Smooth muscle cell (in vitro differentiated cells): ENCODE measurements around the gene TTYH1. TPM values are rescaled to one million over a fixed set of nuclear protein-coding genes. Genes with fewer than 3 reads are reported as not detected.
"Not testable (repeated sequence)": the region's sequence is repeated elsewhere in the genome, so short reads cannot be mapped to it uniquely, and the experiment has no call there.

Experiments used
- DNase-seq: peaks from one replicate; lab custom pipeline; 2025; ENCODE audit not compliant: unreplicated experiment; lab: John Stamatoyannopoulos, UW
- H2AFZ ChIP-seq: fragments of 200-600 bp; sonication (generic); 2 replicates; pipeline ENCODE4 v1.6.0; 2016; ENCODE audit warnings: antibody characterized with exemption, low read depth, mild to moderate bottlenecking
- H3F3A ChIP-seq: fragments of 200-600 bp; sonication (generic); 2 replicates; pipeline ENCODE4 v1.6.0; 2017; ENCODE audit warnings: antibody characterized with exemption, low read depth
- H3K27ac ChIP-seq: fragments of 200-600 bp; sonication (generic); 2 replicates; pipeline ENCODE4 v1.5.1; 2016; ENCODE audit warnings: low read depth, mild to moderate bottlenecking
- H3K27me3 ChIP-seq: fragments of 200-600 bp; sonication (generic); 2 replicates; pipeline ENCODE4 v1.6.1; 2016; ENCODE audit warnings: low read depth, mild to moderate bottlenecking
- H3K36me3 ChIP-seq: fragments of 200-600 bp; sonication (generic); 2 replicates; pipeline ENCODE4 v1.5.1; 2016; ENCODE audit warnings: low read depth
- H3K4me1 ChIP-seq: fragments of 200-600 bp; sonication (generic); 2 replicates; pipeline ENCODE4 v1.5.1; 2016; ENCODE audit warnings: low read depth
- H3K4me2 ChIP-seq: fragments of 200-600 bp; sonication (generic); 2 replicates; pipeline ENCODE4 v1.6.0; 2016; ENCODE audit warnings: mild to moderate bottlenecking
- H3K4me3 ChIP-seq: fragments of 200-600 bp; sonication (generic); 2 replicates; pipeline ENCODE4 v1.5.1; 2016; ENCODE audit warnings: mild to moderate bottlenecking
- H3K79me2 ChIP-seq: fragments of 200-600 bp; sonication (generic); 2 replicates; pipeline ENCODE4 v1.6.0; 2016; ENCODE audit warnings: low read depth, mild to moderate bottlenecking
- H3K9ac ChIP-seq: fragments of 200-600 bp; sonication (generic); 2 replicates; pipeline ENCODE4 v1.6.0; 2016; ENCODE audit warnings: low read depth
- H3K9me3 ChIP-seq: fragments of 200-600 bp; sonication (generic); replicated peaks from 2 replicates; pipeline ENCODE4 v1.5.1; 2016; ENCODE audit warnings: low read depth
- H4K20me1 ChIP-seq: fragments of 200-600 bp; sonication (generic); 2 replicates; pipeline ENCODE4 v1.6.0; 2016; ENCODE audit warnings: low read depth
- CTCF ChIP-seq: fragments of 200-600 bp; sonication (generic); IDR thresholded peaks from 2 replicates; pipeline ENCODE4 v1.5.1; 2017; ENCODE audit warnings: borderline replicate concordance, mild to moderate bottlenecking, antibody characterized with exemption; ENCODE audit not compliant: insufficient read depth, poor library complexity, severe bottlenecking
- WGBS: methylation state at CpG from one replicate; pipeline ENCODE4 v1.1.7; 2016; ENCODE audit warnings: low lambda C conversion rate; 5-methylcytosine and 5-hydroxymethylcytosine counted together
- polyA plus RNA-seq: library from polyadenylated mRNA; unstranded; fragments of >200 nt; fragmentation: Nextera tagmentation; extraction: Ambion mirVana; gene quantifications from 2 replicates; pipeline ENCODE4 v1.2.1, GENCODE V29; 2016
- total RNA-seq: library from RNA; depleted of rRNA; stranded (reverse); fragments of >200 nt; gene quantifications from 2 replicates; pipeline ENCODE4 v1.2.3, GENCODE V29; 2014

The TTYH1 gene
- total RNA-seq, result 0.40 and 2.6 TPM in 2 replicates
- polyA plus RNA-seq, result 0.65 and 2.1 TPM in 2 replicates

GRCh38 chr19:54415208-54415900 lies at the start of gene TTYH1:
TTYH1 (plus strand) TSS chr19:54415464; CDS start chr19:54415553, 89 bp downstream.
- WGBS, result 9% methylated on average over 23 of the region's 68 CpGs
- H3K4me3 ChIP-seq, result no peak within 1 kb of the TSS
- no peak within 1 kb of the TSS for H3K9ac ChIP-seq
- no peak for DNase-seq
- no peak within 1 kb of the TSS for H3K4me2 ChIP-seq
- H3K36me3 ChIP-seq, result no peaks in the 10 kb centered on the region
- no peaks in the 10 kb centered on the region for H3F3A ChIP-seq
- H3K27ac ChIP-seq, result no peak within 1 kb of the TSS
- H3K27me3 ChIP-seq, result peaks cover 43% of the 10 kb centered on the region
- TF ChIP-seq CTCF, result peak; percentile 41
- H3K79me2 ChIP-seq, result no peaks in the 10 kb centered on the region
- H4K20me1 ChIP-seq, result no peaks in the 10 kb centered on the region
- peaks cover 24% of the 10 kb centered on the region for H3K4me1 ChIP-seq
- H2AFZ ChIP-seq, result no peak within 1 kb of the TSS
- H3K9me3 ChIP-seq, result no peaks in the 10 kb centered on the region

- not testable (repeated sequence) for H3K4me2 ChIP-seq, DNase-seq, H3K36me3 ChIP-seq, H3K27ac ChIP-seq, H3F3A ChIP-seq, H2AFZ ChIP-seq, H4K20me1 ChIP-seq, H3K9ac ChIP-seq, H3K4me1 ChIP-seq, H3K9me3 ChIP-seq, H3K79me2 ChIP-seq, H3K27me3 ChIP-seq, H3K4me3 ChIP-seq
- 91% methylated on average over 13 of the region's 13 CpGs for WGBS
Observed at GRCh38 chr19:54365798-54366197, 49.5 kb upstream of the TTYH1 start.

DNA sequence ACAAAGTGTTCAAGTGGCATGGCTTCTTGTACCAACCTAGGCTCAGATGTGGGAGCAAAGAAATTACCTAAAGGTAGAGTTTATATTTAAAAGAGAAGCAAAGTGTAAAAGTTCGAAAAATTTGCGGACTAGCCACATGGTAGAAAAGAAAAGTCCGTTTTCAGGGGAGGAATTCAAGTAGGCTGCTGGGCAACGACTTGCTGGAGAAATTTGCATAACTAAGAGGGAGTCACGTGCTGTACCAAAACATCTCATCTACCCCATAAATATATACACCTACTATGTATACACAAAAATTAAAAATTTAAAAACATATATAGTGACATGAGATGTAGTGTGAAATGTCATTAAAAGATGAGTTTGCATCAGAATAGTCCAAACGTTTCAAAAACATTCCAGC lies 48.5 kb upstream of the TTYH1 start:
- Histone ChIP-seq H3K9ac (no peak overlapping the region), H4K20me1 (no peaks in the 10 kb centered on the region), H3F3A (no peaks in the 10 kb centered on the region), H3K27me3 (no peaks in the 10 kb centered on the region), H3K4me3 (no peak overlapping the region), H3K27ac (no peak overlapping the region), H3K9me3 (no peaks in the 10 kb centered on the region), H3K36me3 (no peaks in the 10 kb centered on the region), H3K79me2 (no peaks in the 10 kb centered on the region), H3K4me1 (no peaks in the 10 kb centered on the region), H2AFZ (no peak overlapping the region), H3K4me2 (no peak overlapping the region)
- WGBS, result 59% methylated on average over 6 of the region's 6 CpGs
- no peak for TF ChIP-seq CTCF
- no peak for DNase-seq

GRCh38 chr19:54369082-54369687 lies 46.1 kb upstream of the TTYH1 start:
- H4K20me1 ChIP-seq, result no peaks in the 10 kb centered on the region
- no peak overlapping the region for H3K4me2 ChIP-seq
- no peaks in the 10 kb centered on the region for H3F3A ChIP-seq
- no peaks in the 10 kb centered on the region for H3K27me3 ChIP-seq
- H3K79me2 ChIP-seq, result no peaks in the 10 kb centered on the region
- H3K4me1 ChIP-seq, result no peaks in the 10 kb centered on the region
- no peaks in the 10 kb centered on the region for H3K36me3 ChIP-seq
- WGBS, result 76% methylated on average over 8 of the region's 8 CpGs
- H3K9me3 ChIP-seq, result no peaks in the 10 kb centered on the region
- DNase-seq, result no peak
- no peak overlapping the region for H3K27ac ChIP-seq
- no peak overlapping the region for H3K9ac ChIP-seq
- H3K4me3 ChIP-seq, result no peak overlapping the region
- TF ChIP-seq CTCF, result no peak
- no peak overlapping the region for H2AFZ ChIP-seq

DNA sequence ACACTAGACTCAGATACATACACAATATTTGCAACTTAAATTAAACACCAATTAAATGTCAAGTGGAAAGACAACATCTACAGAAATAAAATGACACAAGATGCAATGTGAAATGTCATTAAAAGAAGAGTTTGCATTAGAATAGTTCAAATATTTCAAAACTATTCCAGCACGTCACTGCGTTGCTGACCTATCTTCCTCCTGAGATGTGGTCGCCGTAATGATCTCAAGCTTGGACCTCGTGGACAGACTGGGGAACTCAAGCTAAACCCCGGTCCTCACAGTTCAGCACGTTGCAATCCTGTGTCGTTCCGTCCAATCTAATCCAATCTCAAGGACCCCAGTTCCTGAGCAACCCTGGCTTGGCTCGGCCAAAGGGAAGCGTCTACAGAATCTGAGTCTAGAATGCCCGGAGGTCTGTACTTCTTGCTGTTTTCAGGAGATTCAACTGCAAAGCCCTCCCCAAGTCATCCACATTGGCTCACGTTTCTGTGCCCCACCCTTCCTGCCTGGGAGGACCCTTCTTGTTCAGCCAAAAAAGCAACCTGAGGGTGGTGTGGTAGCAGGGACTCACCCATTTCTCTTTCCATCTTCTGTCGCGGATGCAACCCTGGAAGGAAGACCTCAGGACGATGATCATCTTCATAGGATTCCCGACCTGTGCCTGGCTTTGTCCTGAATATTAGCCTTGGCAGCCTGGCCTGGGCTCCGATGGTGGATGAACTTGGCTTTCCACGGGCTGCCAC lies 45.4 kb upstream of the TTYH1 start:
- 83% methylated on average over 15 of the region's 19 CpGs for WGBS
- not testable (repeated sequence) for H3F3A ChIP-seq, H3K4me1 ChIP-seq, H3K36me3 ChIP-seq, H3K9ac ChIP-seq, H3K4me2 ChIP-seq, H3K9me3 ChIP-seq, H3K79me2 ChIP-seq, H2AFZ ChIP-seq, H3K4me3 ChIP-seq, DNase-seq, H4K20me1 ChIP-seq, H3K27me3 ChIP-seq, H3K27ac ChIP-seq

DNA sequence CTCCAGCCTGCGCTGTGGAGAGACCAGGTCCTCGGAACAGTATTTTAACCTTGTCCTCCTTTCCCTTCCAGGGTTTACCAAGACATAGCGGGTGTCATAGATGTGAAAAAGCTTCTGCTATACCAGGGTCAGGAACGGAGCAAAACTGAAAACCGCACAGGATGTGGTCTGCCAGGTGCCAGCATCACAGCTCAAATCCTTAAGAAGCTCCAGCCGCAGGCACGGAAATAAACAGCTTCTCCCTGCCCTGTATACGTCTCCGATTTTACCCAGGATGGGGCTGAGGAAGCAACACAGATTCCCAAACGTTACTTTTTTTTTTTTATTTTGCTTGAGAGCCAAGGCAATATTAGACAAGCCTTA lies 44.8 kb upstream of the TTYH1 start:
- not testable (repeated sequence) for H3F3A ChIP-seq, H3K4me2 ChIP-seq, H3K27me3 ChIP-seq, H3K4me1 ChIP-seq, H2AFZ ChIP-seq, H3K27ac ChIP-seq, H3K4me3 ChIP-seq, H3K9ac ChIP-seq, H3K9me3 ChIP-seq, H3K79me2 ChIP-seq, H3K36me3 ChIP-seq, DNase-seq, H4K20me1 ChIP-seq
- 87% methylated on average over 8 of the region's 10 CpGs for WGBS
